ENCODE data around the gene USB1.
A peak's percentile ranks its signal among the peaks of the same experiment; 100 is the strongest.

The USB1 gene

GRCh38 chr16:58019866-58020538, 18.8 kb downstream of the USB1 start:
- no peak; the same call in 1 of the 2 replicates for TF ChIP-seq CTCF (conservative IDR thresholded peaks at IDR 0.05; ENCODE audit: low read length)
- no peak for DNase-seq (ENCODE audit: low read depth)
- no peak overlapping the region for H3K4me3 ChIP-seq (ENCODE audit: low read length)

GRCh38 chr16:58020628-58021521, 19.7 kb downstream of the USB1 start:
- peak; percentile 78 for TF ChIP-seq CTCF (conservative IDR thresholded peaks at IDR 0.05; ENCODE audit: low read length)

GRCh38 chr16:58021661-58022551, 20.7 kb downstream of the USB1 start:
- no peak for TF ChIP-seq CTCF (conservative IDR thresholded peaks at IDR 0.05; ENCODE audit: low read length)
- peak; percentile 70 for DNase-seq (ENCODE audit: low read depth)
- no peak overlapping the region for H3K4me3 ChIP-seq (ENCODE audit: low read length)

More at GRCh38 chr16:58020628-58021521, 19.7 kb downstream of the USB1 start:
- H3K4me3 ChIP-seq (ENCODE audit: low read length): no peak overlapping the region
- DNase-seq (ENCODE audit: low read depth): peak; percentile 33

GRCh38 chr16:58022601-58023371, 21.6 kb downstream of the USB1 start:
- TF ChIP-seq CTCF (conservative IDR thresholded peaks at IDR 0.05; ENCODE audit: low read length): no peak
- no peak overlapping the region for H3K4me3 ChIP-seq (ENCODE audit: low read length)
- DNase-seq (ENCODE audit: low read depth): peak; percentile 78

GRCh38 chr16:58024486-58025350, 23.5 kb downstream of the USB1 start:
- TF ChIP-seq CTCF (conservative IDR thresholded peaks at IDR 0.05; ENCODE audit: low read length): no peak
- H3K4me3 ChIP-seq (ENCODE audit: low read length): peak overlapping the region; percentile 63
- no peak for DNase-seq (ENCODE audit: low read depth)
